ENCODE data around the gene PCSK6. TPM values are rescaled to one million over a fixed set of nuclear protein-coding genes. Genes with fewer than 3 reads are reported as not detected.

PCSK6 gene
- total RNA-seq, 1 donor from 2014 or later = 1.8 TPM

DNA sequence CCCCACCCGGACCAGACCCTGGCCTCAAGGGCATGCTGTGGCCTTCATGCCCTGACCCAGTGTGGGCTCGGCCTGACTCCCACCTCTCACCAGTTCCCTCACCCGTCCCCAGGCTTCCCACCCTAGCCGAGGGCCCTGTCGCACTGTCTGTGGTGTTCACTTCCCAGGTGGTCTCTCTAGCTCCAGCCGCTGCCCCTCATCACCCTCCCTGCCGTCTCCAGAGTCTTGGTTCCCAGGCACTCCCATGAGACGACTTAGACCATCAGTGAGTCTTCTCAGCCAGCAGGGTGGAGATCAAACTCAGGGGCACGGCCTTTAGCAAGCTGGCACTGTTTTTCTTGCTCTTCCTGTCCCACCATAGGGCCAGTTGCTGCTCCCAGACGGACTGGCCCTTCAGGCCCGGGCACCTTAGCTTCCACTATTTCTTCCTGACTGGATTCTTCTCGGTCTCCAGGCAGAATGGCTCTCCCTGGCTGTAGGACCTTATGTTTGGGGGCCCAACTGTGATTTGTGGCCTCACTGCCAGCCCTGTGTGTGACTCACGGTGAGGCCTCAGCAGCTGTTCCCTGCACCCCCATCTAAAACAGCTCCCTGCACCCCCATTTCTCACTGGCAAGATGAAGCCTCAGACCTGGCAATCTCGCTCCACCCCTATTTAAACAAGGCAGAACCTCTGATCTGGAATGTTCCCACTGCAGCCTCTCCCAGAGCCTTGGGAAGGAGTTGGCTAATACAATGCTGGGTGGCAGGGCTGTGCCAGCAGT, 9.4 kb upstream of the PCSK6 start:
- peaks cover 53% of the 10 kb centered on the region for H3K27me3 Mint-ChIP-seq
- peaks cover 26% of the 10 kb centered on the region for H3K4me1 Mint-ChIP-seq (ENCODE audit: low read depth)
- H3K4me3 Mint-ChIP-seq (ENCODE audit: low read depth) = no peak overlapping the region
- DNase-seq (ENCODE audit: low spot score, unreplicated experiment) = no peak
- H3K9me3 Mint-ChIP-seq (ENCODE audit: low read depth) = no peaks in the 10 kb centered on the region
- no peak overlapping the region for H3K27ac Mint-ChIP-seq
- TF ChIP-seq, protein P1, sequence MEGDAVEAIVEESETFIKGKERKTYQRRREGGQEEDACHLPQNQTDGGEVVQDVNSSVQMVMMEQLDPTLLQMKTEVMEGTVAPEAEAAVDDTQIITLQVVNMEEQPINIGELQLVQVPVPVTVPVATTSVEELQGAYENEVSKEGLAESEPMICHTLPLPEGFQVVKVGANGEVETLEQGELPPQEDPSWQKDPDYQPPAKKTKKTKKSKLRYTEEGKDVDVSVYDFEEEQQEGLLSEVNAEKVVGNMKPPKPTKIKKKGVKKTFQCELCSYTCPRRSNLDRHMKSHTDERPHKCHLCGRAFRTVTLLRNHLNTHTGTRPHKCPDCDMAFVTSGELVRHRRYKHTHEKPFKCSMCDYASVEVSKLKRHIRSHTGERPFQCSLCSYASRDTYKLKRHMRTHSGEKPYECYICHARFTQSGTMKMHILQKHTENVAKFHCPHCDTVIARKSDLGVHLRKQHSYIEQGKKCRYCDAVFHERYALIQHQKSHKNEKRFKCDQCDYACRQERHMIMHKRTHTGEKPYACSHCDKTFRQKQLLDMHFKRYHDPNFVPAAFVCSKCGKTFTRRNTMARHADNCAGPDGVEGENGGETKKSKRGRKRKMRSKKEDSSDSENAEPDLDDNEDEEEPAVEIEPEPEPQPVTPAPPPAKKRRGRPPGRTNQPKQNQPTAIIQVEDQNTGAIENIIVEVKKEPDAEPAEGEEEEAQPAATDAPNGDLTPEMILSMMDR (IDR thresholded peaks at IDR 0.05; ENCODE audit: unreplicated experiment) = no peak
- no peaks in the 10 kb centered on the region for H3K36me3 Mint-ChIP-seq (ENCODE audit: insufficient read depth)

DNA sequence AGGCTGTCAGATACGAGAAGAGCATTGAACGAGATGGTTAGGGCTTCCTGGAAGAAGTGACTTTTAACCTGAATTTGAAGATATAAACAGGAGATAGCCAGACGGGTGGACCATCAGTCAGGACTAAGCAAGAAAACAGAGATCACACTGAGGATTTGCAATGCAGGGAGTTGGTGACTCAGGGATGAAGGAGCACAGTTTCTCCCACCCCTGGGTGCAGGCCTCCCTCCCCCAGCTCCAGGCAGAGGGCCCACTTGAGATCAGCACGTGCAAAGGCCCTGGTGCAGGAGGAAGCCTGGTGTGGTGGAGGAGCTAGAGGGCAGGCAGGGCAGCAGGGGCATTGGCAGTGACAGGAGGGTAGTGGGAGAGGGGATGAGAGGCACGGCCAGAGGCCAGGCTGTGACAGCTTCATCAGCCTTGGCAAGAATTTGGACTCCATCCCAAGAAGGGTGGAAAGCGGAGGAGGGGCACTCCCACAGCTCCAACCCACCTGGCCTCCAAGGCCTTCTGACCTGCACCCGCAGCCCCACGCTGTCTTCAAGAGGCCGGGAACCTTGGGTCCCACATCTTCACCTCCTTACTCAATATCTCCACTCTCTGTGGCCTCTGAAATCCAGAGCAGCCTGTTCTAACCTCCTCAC, 8.7 kb upstream of the PCSK6 start:
- H3K4me1 Mint-ChIP-seq (ENCODE audit: low read depth) = peaks cover 26% of the 10 kb centered on the region
- no peak for DNase-seq (ENCODE audit: low spot score, unreplicated experiment)
- no peaks in the 10 kb centered on the region for H3K9me3 Mint-ChIP-seq (ENCODE audit: low read depth)
- H3K27ac Mint-ChIP-seq = no peak overlapping the region
- no peaks in the 10 kb centered on the region for H3K36me3 Mint-ChIP-seq (ENCODE audit: insufficient read depth)
- TF ChIP-seq, protein P1 (IDR thresholded peaks at IDR 0.05; ENCODE audit: unreplicated experiment) = no peak
- H3K4me3 Mint-ChIP-seq (ENCODE audit: low read depth) = no peak overlapping the region
- peaks cover 55% of the 10 kb centered on the region for H3K27me3 Mint-ChIP-seq

DNA sequence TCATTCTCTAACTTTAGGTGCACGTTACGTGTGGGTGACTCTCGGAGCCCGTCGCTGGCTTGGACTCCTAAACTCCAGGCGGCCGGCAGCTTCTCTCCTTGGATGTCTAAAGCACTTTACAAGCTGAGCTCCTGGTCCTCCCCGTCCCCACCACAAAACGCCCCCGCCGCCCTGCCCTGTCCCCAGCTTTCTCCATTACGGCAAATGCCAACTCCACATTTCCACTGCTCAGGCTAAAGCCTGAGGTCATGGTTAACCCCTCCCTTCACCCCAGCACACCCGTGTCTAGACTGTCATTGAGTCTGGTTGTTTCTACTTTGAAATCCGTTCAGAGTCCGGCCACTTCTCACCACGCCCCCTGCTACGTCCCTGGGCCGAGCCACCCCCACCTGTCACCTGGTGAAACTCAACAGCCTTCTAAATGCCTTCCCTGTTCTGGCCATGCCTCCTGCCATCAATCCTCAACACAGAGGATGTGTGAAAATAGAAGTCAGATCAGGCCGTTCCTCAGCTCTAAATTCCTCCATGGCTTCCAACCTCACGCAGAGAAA, 8.1 kb upstream of the PCSK6 start:
- H3K27me3 Mint-ChIP-seq = peaks cover 55% of the 10 kb centered on the region

DNA sequence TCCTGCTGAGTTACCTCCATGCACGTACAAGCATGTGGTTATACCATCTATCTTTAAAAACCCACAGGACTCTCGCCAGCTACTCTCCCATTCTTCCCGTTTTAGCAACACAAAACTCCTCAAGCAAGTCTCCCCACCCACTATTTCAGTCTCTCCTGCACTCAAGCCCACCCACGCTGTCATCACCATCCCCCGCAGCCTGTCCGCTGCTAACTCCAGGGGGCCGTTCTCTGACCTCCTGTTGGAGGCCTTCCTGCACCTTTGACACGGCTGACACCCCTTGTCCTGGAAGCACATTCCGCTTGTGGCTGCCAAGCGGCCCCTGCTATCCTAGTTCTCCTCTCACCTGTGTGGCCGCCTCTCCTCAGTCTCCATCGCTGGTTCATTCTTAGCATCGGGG, 7.5 kb upstream of the PCSK6 start:
- Mint-ChIP-seq H3K4me3 (ENCODE audit: low read depth) (no peak overlapping the region), H3K27me3 (peaks cover 60% of the 10 kb centered on the region), H3K9me3 (ENCODE audit: low read depth) (no peaks in the 10 kb centered on the region), H3K36me3 (ENCODE audit: insufficient read depth) (no peaks in the 10 kb centered on the region), H3K27ac (no peak overlapping the region), H3K4me1 (ENCODE audit: low read depth) (peaks cover 26% of the 10 kb centered on the region)
- no peak for DNase-seq (ENCODE audit: low spot score, unreplicated experiment)
- TF ChIP-seq, protein P1 (IDR thresholded peaks at IDR 0.05; ENCODE audit: unreplicated experiment) = no peak

More for the DNA sequence above, 8.1 kb upstream of the PCSK6 start:
- Mint-ChIP-seq H3K9me3 (ENCODE audit: low read depth) (no peaks in the 10 kb centered on the region), H3K4me3 (ENCODE audit: low read depth) (no peak overlapping the region), H3K4me1 (ENCODE audit: low read depth) (peaks cover 26% of the 10 kb centered on the region), H3K27ac (no peak overlapping the region), H3K36me3 (ENCODE audit: insufficient read depth) (no peaks in the 10 kb centered on the region)
- TF ChIP-seq, protein P1 (IDR thresholded peaks at IDR 0.05; ENCODE audit: unreplicated experiment) = no peak
- DNase-seq (ENCODE audit: low spot score, unreplicated experiment) = no peak

DNA sequence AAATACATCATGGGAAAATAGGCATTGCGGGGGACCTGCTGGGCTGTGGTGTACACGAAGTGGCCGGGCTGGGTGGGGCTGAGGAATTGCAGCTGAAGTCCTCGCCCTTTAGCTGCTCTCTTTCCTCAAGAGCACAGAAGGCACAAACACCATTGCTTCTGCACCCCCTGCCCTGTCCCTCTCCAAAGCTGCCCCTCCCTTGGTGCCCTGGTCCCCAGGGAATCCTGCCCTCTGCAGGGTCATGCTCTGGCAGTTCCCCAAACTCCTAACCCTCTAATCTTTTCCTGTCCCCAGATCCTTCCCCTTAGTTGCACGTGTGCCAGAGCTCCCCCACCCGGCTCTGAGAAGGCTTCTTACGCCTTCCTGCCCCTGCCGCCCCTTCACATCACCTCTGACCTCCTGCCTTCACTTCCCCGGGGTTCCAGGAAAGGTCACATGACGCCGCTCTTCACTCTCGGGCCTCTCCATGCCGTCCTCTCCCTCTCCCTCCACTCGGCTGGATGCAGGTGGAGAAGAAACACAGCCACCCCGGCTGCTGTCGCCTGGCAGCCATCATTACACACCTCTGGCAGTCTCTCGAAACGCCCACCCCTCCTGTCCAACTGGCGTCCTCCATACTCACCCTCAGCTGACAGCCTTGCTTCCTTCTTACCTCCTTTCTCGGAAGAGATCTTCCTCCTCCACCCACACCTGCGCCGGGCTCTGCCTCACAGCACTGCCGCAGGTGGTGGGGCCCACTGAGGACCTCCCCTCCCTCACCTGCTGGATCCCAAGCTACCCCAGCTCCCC, 6.9 kb upstream of the PCSK6 start:
- DNase-seq (ENCODE audit: low spot score, unreplicated experiment) = no peak
- Mint-ChIP-seq H3K36me3 (ENCODE audit: insufficient read depth) (no peaks in the 10 kb centered on the region), H3K4me3 (ENCODE audit: low read depth) (no peak overlapping the region), H3K27me3 (peaks cover 63% of the 10 kb centered on the region), H3K27ac (peak overlapping the region; percentile 85), H3K9me3 (ENCODE audit: low read depth) (no peaks in the 10 kb centered on the region), H3K4me1 (ENCODE audit: low read depth) (peaks cover 26% of the 10 kb centered on the region)
- TF ChIP-seq, protein P1 (IDR thresholded peaks at IDR 0.05; ENCODE audit: unreplicated experiment) = no peak

All from progenitor cell of endocrine pancreas (in vitro differentiated cells).